Putamen (tissue), 1 donor: ENCODE data around the gene TP53AIP1.

ENCODE experiments used
- DNase-seq: peaks from one replicate; pipeline ENCODE4 v3.0.0-alpha.2; 2016; ENCODE audit warnings: low spot score

The TP53AIP1 gene

DNA sequence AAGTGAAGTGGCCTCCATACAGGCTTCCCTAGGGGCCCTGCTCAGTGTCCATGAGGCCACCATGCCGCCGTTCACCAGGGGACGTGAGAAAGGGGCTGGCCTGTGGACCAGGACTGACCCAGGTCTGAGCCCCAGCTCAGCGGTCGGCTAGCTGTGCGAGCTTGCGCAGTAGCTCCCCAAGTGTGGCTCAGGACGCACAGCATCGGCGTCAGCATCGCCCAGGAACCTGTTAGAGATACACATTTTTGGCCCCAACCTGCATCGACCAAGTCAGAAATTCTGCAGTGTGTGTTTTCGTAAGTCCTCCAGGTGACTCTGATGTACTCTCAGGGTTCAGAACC lies 429 bp downstream of the TP53AIP1 start:
- no peak for DNase-seq

GRCh38 chr11:128941573-128942271 lies 949 bp downstream of the TP53AIP1 start:
- DNase-seq = no peak

DNA sequence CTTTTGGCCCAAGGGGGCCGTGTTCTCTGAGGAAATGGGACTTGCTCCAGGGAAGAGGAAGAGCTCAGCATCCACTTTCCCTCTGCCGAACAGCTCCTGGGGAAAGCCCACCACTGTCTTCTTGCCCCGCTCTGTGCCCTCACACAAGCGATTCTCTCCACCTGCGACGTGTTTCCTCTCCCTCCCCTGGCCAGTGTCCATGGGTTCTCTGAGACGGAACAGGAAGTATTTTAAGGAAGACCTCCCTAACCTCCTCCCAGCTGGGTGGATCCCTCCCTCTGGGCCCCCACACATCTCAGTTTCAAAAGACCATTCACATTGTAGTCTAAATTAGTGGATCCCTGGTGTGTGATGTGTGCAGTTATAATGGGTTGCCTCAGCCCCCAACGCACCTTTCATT lies 1.6 kb downstream of the TP53AIP1 start:
- DNase-seq = no peak

DNA sequence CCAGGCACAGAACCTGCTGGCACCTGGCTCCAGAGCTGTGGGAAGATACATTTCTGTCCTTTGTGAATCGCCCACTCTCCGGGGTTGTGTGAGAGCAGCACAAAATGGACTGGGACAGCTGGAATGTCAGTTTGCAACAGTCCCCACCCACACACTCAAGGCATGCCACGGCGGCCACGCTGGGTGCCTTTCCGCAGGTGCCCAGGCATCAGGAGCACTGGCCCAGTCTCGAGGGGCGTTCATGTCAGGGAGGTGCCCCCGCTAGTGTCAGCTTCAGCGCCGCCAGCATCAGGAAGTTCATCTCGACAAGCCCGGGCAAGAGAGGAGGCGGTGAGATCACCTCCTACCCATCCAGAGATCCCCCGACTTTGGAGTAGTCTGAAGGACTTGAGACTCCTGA lies 2.1 kb downstream of the TP53AIP1 start:
- DNase-seq = no peak

GRCh38 chr11:128940156-128940555 lies 2.5 kb downstream of the TP53AIP1 start:
- DNase-seq = no peak

DNA sequence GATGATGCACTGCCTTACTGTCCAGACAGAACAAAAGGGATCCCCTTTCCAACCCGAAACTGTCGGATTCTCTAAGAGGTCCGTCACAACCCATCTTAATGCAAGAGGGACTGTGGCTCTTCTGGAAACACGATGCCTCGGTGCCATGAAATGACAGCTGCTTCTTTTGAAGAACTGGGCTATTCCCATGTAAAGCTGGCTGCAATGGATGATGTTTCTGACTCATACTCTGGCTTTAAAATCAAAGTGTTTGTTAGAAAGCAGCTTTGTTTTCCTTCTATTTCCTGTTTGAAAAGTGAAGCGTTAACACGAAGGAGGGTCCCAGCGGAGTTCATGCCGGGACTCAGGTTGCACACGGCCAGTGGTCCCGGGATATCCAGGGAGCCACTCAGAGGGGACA lies 3.1 kb downstream of the TP53AIP1 start:
- DNase-seq = no peak

DNA sequence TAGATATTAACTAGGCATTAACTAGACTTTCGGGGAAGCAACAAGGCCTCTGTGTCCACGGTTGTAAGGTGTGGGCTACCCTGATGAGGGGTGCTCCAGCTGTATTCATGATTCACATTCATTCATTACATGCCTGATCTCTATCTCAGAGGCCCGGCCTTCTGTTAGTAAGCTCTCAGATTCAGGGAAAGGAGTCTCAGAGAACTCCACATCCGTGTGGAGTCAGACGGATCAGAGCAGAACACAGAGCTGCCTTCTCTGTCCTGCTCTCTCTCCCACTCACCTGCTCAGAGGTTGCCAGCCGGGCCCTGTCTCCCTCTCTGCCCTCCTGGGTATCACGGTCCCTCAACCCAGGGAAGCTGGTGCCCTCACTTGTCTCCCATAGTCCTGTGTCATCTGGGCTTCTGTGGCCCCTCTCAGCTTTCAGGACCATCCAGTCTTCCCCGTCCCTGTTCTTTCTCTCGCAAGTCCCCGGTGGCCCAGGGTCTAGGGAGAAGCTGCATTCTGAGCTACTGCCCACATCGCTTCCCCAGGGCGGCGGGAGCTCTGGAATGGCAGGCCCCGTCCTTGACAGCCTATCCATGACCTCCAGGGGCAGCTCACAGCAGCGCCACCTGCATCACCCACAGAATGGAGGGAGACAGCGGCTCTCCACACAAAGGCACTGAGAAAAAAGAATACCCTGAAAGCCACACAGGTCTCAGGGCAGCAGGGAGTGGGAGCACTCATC lies 4.3 kb downstream of the TP53AIP1 start:
- no peak for DNase-seq

DNA sequence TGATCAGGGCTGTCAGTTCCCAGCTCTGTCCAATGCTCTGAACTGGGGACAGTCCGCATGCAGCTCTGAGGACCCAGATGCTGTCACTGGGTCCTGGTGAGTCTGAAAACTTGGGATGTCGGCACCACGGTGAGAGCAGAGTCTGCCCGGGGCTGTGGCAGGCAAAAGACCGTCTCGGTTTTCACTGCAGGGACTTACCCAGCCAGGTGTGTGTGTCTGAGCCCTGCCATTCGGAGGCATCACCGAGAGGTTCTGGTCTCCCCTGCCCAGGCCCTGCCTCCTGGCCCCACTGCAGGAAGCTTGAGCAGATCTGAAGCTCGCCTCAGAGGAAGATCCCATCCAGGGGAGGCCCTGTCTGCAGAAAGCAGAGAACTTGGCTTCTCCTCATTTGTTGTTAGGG lies 5.2 kb downstream of the TP53AIP1 start:
- no peak for DNase-seq

GRCh38 chr11:128936606-128937251 lies 5.9 kb downstream of the TP53AIP1 start:
- DNase-seq = no peak

DNA sequence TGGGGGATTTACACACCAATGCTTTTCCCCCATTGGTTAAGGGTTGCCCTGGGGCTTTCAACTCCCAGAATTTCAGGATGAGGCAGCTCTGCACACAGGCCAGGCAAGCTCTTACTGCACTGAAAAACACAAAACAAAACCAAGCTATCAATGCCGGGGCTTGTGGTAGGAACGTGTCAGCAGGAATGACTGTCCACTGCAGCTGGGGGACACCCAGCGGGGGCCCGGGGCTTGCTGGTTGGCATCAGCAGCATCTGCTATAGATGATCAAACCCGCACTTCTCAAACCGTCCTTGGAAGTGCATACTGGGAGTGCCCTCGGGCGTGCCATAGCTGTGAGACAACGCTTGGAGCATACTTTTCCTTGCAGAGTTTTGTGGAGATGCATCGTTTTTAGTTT lies 7.7 kb downstream of the TP53AIP1 start:
- DNase-seq = no peak

GRCh38 chr11:128934351-128934750 lies 8.3 kb downstream of the TP53AIP1 start:
- DNase-seq = no peak

DNA sequence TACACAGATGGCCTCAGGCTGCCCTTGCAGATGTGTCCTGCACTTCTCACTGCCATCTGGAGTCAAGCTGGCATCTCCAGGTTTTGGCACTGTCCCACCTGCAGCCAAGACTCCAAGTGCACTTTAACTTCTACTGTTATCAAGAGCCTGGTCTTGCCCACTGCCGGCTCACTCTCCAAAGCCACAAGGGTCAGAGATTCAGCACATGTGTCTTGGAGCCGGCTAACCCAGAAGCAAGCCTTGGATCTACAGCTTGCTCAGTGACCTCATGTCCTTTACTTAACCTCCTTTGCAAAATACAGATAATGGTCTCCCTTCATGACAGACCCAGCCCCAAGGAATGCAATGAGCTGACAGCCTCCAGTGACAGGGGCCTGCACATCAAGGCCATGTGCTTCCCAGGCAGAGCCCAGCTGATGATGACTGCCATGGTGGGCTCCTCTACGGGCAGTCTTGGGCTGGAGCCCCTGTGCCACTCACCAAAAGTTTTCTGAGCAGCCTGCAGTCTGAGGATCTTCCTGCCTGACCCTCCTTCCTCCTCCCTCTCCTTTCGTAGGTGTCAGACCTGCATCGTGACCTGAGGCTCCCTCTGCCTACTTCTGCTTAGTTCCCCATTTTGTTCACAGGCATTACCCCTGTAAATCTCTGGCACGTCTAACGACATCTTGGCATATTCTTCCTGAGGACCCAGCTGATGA lies 9.0 kb downstream of the TP53AIP1 start:
- DNase-seq = no peak

- no peak for DNase-seq
These were observed 11.0 kb downstream of the TP53AIP1 start for GRCh38 chr11:128931668-128932067.

- DNase-seq = no peak
These were observed 11.6 kb downstream of the TP53AIP1 start for GRCh38 chr11:128931066-128931465.

GRCh38 chr11:128929991-128930390 lies 12.7 kb downstream of the TP53AIP1 start:
- no peak for DNase-seq

GRCh38 chr11:128929468-128929867 lies 13.2 kb downstream of the TP53AIP1 start:
- no peak for DNase-seq

DNA sequence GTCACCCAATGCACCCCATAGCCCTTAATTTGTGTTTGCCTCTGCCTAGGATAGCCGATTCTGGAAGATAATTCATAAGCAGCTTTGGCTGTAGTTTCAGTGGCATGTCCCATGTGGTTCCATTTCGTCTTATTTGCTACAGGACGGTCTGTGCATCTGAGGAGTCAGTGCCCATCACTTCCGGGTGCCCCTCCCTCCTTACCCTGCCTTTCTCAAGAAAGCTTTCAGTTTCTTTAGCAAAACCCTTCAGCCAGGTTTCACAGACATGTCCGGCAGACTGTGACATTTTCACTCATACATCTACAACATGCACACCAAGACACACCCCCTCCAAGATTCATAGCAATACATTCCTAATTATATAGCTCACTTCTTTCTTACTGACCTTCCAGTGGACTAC lies 14.3 kb downstream of the TP53AIP1 start:
- DNase-seq = no peak

- DNase-seq = no peak
These were observed 14.9 kb downstream of the TP53AIP1 start for GRCh38 chr11:128927683-128928336.

GRCh38 chr11:128927108-128927461 lies 15.6 kb downstream of the TP53AIP1 start:
- no peak for DNase-seq

DNA sequence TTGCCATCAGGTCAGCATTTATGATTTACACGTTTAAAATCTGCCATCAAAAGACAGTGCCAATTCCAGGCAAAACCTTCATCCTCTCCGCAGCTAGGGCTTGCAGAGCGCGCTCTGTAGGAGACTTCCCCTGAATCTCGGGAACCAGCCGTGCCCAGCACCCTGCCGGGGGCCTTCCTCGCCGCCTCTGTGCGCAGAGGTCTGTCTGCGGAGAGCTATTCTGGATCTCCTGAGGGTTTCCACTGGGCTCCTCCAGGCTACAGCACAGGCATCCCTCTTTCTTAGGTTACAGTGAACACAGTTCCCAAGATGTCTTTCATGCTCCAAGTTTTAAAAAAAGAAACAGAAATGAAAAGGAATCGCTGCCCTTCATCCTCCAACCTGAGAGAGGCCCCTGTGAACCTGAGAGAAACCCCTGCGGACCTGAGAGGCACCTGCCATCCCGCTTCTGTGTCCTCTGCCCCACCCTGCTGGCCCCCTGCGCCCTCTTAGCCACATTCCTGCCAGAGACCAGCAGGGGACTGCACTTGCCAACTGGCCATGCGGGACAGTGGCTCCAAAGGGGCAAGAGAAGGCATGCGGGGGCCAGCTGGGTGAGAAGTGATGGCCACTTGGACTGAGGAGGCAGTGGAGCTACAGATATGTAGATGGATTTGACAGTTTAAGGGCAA lies 16.1 kb downstream of the TP53AIP1 start:
- no peak for DNase-seq

DNA sequence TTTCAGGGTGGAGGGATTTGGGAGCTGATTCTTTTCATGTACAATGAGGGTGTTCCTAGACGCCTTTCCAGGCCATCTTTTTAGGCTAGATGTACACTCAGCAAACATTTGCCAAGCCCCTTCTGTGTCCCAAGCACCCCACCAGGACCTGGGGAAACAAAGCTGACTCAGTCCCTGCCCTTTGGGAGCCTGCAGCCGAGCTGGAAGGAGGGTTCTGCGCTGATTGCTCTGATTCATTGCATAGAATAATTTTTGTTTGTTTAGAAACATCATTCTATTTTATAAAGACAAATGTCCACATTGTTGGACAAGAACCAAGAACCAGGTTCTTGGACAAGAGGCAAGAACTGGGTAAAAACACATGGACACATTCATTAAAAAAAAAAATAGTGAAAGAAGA lies 16.7 kb downstream of the TP53AIP1 start:
- no peak for DNase-seq

DNA sequence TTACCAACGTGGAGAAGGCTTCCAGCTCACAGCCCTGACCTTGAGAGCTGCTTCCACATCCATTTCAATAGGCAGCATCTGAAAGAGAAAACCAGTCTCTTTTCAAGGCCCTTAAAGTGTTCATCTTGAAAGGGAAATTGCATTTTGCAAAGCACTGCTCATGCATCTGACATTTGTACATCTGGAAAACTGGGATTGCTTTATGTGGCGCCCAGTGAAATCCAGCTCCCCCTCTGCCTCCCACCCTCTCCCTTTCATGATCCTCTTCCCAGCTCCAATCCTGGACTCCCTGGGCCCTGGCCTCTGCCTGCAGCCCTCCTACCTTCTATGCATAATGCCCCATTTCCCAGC lies 17.4 kb downstream of the TP53AIP1 start:
- no peak for DNase-seq
